GM21367 (cell line): ENCODE measurements around the gene CTDSPL.
"Not testable (repeated sequence)": the region's sequence is repeated elsewhere in the genome, so short reads cannot be mapped to it uniquely, and the experiment has no call there.

Experiments used
- ATAC-seq: cut with Tn5 transposase; IDR thresholded peaks from one replicate; pipeline ENCODE4 v1.9.1; 2021; ENCODE audit not compliant: unreplicated experiment

CTDSPL gene

DNA sequence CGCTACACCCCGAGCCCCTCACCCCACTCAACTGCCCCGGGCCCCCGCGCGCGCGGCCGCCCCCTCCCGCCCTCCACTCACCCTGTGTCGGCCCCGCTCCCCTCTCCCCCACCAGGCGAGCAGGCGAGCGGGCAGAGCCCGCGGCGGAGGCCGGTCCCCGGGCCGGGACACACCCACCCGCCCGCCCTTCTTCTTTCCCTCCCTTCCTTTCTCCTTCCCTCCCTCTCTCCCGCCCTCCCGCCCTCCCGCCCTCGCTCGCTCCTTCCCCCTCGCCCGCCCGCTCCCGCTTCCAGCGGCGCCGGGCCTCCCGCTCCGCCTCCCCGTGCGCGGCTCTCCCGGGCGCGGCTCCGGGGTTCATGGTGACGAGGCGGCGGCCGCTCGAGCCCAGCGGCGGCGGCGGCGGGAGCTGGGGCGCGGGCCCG lies at the start of gene CTDSPL:
CTDSPL (plus strand) TSS at position 261 of the 422 bp plus-strand sequence. CDS start 320 bp downstream, outside the sequence.
- no peak for ATAC-seq

- no peak for ATAC-seq
Measured at GRCh38 chr3:37812499-37812896, 49.2 kb upstream of the CTDSPL start.

DNA sequence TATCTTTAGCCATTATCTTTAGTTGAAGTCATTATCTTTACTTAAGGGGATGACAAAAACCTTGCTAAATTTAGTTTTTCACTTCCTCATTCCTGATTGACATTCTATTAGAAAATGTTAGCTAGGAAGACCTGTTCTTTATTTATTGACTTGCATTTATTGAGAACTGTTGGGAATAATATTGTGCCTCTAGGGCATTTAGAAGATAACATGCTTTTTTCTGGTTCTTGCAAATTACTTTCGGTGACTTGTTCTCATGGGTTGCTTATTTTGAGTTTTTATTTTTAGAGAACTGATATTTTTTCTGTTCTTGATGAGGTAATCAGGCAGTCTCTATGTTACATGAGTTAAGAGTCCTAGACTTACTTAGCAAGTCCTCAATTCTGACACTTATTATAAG lies 48.3 kb upstream of the CTDSPL start:
- ATAC-seq, result no peak

DNA sequence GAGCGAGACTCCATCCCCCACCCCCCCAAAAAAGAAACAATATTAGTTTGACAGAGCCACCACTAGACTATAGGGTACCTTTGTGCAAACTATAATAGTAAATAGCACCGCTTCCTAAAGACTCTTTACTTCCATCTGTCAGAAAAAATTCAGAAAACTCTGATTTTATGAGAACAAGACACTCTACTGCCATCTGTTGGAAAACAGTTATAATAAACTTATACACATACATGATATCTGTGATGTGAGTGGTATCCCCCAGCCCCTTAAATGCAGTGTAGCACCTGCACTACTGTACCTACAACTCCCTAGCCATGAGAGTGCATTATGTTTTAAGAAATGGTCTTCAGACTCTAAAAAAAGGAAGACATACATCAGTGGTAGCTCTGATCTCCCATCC lies 47.1 kb upstream of the CTDSPL start:
- no peak for ATAC-seq

DNA sequence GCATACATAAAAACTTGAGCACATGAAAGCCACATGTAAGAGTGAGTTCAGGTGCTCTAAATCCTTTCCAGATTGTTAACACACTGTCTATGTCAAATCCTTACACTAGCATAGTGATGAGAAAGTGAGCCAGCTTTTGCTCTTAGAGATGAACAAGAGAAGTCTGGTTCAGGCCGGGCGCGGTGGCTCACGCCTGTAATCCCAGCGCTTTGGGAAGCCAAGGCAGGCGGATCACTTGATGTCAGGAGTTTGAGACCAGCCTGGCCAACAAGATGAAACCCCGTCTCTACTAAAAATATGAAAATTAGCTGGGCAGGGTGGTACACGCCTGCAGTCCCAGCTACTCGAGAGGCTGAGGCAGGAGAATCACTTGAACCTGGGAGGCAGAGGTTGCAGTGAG lies 46.5 kb upstream of the CTDSPL start:
- ATAC-seq, result not testable (repeated sequence)

DNA sequence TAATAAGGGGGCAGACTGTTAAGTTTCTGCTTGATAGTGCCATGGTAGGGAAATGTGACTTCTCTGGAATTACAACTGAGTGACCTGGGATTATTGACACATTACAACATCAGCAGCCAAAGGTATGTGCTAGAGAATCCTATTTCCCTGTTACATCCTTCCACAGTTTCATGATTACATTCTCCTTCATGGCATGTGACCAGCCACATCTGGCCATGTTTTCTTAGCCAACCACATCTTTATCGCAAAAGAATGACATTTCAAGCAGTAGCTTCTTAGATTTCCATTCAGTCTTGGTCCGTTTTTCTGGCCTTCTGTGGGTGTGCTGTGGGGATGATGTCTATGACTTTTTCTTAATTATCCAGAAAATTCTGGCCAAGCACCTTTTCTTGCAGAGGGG lies 45.4 kb upstream of the CTDSPL start:
- no peak for ATAC-seq

DNA sequence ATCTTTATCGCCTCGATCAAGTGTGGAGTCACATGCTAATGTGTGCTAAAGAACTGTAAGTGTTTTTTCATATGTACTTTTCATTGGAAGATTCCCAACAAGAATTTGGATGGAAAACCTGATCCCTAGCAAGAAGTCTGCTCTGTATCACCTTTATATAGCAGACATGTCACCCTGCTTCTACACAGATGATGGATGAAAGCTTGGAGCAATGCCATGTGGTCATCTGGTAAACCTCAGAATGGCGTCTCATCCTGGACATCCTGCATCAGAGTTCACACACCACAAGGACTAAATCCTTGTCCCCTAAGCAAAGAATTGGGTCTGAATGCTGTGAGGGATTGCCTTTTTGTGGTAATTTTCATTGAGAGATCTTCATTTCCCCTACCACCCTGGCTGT lies 42.1 kb upstream of the CTDSPL start:
- no peak for ATAC-seq

DNA sequence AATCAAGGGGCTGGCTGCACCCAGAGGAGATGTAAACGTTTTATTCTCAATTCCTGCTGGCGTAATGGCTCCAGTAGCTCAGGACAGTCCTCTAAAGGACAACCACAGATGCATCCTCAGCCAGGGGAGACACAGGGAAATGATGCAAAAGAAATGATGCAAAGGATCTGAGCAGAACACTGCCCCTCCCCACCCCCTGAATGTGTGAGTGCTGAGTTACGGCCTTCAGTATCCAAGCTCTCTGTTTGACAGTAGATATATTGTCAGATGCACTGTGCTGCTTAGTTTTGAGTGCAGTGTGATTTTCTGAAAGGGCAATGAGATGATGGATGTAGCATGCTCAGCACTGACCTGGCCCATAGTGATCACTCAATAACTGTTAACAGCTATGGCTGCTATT lies 41.4 kb upstream of the CTDSPL start:
- ATAC-seq, result no peak

GRCh38 chr3:37823189-37823588 lies 38.5 kb upstream of the CTDSPL start:
- no peak for ATAC-seq

DNA sequence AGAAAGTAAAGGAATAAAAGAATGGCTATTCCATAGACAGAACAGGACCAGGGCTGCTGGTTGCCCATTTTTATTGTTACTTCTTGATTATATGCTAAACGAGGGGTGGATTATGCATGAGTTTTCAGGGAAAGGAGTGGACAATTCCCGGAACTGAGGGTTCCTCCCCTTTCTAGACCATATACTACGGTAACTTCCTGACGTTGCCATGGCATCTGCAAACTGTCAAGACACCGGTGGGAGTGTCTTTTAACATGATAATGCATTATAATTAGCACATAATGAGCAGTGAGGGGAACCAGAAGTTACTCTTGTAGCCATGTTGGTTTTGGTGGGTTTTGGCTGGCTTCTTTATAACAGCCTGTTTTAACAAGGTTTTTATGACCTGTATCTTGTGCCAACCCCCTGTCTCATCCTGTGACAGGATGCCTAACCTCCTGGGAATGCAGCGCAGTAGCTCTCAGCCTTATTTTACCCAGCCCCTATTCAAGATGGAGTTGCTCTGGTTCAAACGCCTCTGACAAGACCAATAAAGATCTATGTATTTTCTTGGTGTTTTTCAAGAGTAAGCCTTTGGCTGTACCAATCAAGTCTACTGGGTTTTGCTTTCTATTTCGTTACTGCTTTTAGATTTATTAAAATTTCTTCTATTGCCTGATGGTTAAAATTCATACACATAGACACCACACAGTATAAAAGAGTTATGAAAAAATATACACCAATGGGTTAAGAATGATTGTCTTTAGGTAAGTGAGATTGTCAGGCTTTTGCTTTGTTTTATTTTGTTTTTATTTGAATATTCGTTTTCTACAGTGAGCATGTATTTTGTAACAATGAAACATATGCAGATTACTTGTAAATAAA lies 37.4 kb upstream of the CTDSPL start:
- ATAC-seq, result no peak

GRCh38 chr3:37824954-37825328 lies 36.7 kb upstream of the CTDSPL start:
- ATAC-seq, result no peak

GRCh38 chr3:37825744-37826400 lies 35.8 kb upstream of the CTDSPL start:
- ATAC-seq, result no peak

DNA sequence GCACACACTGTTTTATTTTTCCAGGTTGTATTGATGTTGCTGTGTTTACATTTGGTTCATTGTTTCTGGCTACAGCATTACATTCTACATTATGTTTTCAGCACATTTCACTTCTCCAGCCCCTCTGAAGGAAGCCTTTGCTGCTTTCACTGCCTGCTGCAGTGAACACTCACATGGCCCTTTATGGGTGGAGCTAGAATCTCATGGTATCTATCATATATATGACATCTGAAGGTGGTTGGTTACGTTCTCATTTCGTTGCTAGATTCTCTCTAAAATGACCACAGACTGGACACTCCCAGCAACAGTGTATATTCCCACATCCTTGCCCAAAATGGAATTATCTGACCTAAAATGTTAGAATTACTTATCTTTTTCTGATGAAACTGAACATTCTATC lies 35.2 kb upstream of the CTDSPL start:
- no peak for ATAC-seq

DNA sequence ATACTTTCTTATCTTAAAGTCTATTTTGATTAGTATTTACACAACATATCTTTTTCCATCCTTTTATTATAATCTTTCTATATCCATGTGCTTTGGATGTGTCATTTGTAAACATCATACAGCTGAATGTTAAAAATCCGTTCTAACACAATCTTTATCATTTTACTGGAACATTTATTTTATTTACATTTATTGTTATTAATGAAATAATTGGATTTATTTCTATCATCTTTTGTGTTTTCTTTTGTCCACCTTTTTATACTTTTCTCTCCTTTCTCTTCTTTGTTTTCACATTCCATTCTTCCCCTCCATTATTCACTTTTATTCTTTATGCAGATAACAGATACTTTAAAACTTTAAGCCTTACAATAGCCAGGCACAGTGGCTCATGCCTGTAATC lies 34.7 kb upstream of the CTDSPL start:
- ATAC-seq, result no peak

- ATAC-seq, result no peak
Measured at GRCh38 chr3:37832480-37832879, 29.2 kb upstream of the CTDSPL start.

DNA sequence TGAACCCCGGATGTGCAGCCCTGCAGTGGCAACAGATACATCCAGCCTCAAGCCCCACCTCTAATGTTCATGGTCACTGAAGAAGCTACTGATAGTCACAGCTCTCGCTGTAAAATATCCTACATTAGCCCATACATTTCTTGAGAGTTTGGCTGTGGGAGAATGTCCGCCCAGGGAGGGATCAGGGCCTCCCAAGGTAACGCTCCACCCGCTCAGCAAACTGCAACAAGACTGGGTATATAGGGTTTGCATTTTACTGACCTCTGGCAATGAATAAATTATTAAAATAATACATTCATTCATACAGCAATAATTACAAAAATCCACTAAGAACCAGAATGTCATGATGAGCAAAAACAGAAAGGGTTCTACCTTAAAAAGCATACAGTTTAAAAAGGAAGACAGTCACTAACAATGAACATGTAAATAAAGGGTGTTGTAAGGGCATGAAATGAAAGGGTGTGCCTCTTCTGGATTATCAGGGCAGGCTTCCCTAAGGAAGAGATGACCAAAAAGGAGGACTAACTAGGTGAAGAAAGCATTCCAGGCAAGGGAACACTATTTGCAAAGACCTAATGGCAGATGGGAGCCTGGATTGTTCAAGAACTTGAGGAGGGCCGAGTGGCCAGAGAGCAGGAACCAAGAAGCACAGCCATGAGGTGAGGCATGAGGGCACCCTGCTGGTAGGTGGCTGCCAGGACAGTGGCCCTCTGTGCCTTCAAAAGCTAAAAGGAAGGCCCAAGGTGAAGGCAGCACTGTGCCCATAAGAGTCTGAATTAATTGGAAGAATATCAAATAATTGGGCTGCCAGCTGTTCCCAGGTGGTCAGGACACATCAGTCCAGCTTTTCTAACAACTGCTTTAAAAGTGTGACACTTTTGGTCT lies 28.1 kb upstream of the CTDSPL start:
- ATAC-seq, result no peak

- no peak for ATAC-seq
Measured at GRCh38 chr3:37836589-37836988, 25.1 kb upstream of the CTDSPL start.

GRCh38 chr3:37847689-37848088 lies 14.0 kb upstream of the CTDSPL start:
- ATAC-seq, result no peak

DNA sequence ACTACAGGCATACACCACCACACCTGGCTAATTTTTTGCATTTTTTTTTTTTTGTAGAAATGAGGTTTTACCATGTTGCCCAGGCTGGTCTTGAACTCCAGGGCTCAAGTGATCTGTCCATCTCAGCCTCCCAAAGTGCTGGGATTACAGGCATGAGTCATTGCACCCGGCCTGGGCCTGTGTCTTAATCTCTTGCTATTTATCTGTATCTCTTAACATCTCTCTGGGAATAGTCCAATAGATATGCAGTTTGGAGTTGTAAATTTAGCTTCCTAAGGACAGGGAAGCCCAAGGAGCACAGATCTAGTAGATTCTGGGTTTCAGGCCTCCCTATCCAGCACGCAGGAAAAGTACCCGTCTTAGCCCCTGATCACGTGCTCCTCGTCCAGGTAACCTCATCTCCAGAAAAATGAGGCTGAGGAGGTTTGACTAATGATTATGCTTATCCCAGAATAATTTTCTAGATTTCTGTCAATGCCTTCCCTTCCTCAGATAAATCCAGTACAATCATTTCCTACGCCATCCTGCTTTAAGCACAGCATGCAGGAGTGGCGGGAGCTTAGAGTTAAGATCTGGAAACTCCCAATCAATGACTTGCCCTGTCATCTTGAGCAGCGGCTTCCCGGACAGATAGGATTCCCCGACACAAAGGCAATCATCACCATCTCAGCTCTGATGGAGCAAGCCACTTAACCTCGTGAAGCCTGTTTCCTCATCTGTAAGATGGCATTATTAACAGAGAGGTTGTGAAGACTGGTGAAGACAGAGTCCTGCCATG lies 12.3 kb upstream of the CTDSPL start:
- ATAC-seq, result no peak

GRCh38 chr3:37852097-37852496 lies 9.6 kb upstream of the CTDSPL start:
- no peak for ATAC-seq

DNA sequence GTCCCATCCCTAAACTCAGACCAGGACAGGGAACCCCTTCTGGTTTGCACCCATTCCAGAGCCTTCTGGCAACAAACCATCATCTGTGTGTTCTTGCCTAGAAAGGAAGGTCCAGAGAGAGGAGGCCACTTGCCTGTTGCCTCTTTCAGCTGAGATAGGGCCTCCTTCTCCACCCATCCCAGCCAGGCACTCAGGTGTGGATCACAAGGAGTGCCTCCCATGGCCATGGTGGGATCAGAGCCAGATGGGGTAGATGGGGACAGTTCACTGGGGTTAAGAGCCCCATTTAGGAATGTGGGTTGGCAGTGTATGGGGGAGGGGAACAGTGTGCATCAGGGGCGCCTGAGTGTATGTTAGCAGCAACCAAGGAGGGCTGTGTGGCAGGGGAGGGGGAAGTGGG lies 8.9 kb upstream of the CTDSPL start:
- ATAC-seq, result no peak
